ENCODE results near the gene SPP1.

Gene SPP1

DNA sequence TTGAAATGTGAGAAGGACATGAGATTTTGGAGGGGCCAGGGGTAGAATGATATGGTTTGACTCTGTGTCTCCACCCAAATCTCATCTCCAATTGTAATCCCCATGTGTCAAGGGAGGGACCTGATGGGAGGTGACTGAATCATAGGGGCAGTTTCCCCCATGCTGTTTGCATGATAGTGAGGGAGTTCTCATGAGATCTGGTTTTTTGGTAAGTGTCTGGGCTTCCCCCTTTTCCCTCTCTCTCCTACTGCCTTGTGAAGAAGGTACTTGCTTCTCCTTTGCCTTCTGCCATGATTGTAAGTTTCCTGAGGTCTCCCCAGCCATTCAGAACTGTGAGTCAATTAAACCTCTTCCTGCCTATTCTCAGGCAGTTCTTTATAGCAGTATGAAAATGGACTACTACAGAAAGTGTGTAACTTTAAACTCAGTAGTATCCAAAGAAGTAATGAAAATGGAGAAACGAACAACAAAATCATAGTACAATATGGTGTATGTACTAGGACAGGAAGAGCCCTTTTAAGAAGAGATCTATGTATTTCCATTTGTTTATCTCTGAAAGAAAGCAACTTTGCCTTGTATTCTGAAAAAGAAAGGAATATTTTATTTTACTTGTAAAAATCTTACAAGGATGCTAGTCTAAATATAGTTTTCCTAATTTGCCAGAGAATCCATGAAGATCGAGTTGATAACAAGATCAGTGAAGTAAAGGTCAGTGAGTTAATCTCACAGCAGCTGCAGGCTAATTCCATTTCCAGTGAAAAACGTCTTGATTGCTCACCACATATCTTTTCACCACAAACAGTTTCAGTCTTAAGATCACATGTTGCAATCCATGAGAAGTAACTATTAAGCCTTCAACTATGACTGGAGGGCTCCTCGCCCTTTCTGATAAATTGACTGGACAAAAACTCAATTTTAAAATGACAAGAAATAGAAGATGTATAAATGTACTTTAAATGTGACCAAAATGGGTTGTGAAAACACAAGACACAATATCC is 52.4 kb downstream of the SPP1 start:
- no peak for TF ChIP-seq FOXP2 (optimal IDR thresholded peaks at IDR 0.05; ENCODE audit: borderline replicate concordance, extremely low read depth, extremely low read length, insufficient read depth)
- TF ChIP-seq, protein P1, sequence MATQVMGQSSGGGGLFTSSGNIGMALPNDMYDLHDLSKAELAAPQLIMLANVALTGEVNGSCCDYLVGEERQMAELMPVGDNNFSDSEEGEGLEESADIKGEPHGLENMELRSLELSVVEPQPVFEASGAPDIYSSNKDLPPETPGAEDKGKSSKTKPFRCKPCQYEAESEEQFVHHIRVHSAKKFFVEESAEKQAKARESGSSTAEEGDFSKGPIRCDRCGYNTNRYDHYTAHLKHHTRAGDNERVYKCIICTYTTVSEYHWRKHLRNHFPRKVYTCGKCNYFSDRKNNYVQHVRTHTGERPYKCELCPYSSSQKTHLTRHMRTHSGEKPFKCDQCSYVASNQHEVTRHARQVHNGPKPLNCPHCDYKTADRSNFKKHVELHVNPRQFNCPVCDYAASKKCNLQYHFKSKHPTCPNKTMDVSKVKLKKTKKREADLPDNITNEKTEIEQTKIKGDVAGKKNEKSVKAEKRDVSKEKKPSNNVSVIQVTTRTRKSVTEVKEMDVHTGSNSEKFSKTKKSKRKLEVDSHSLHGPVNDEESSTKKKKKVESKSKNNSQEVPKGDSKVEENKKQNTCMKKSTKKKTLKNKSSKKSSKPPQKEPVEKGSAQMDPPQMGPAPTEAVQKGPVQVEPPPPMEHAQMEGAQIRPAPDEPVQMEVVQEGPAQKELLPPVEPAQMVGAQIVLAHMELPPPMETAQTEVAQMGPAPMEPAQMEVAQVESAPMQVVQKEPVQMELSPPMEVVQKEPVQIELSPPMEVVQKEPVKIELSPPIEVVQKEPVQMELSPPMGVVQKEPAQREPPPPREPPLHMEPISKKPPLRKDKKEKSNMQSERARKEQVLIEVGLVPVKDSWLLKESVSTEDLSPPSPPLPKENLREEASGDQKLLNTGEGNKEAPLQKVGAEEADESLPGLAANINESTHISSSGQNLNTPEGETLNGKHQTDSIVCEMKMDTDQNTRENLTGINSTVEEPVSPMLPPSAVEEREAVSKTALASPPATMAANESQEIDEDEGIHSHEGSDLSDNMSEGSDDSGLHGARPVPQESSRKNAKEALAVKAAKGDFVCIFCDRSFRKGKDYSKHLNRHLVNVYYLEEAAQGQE (IDR thresholded peaks at IDR 0.05; ENCODE audit: insufficient read depth in 1 of 2, low read depth in 2 of 2, low read length in 2 of 2) = no peak
- TF ChIP-seq POLR2AphosphoS5 (IDR thresholded peaks at IDR 0.05; ENCODE audit: low read depth, low read length) = no peak
- no peak for TF ChIP-seq TAF1 (IDR thresholded peaks at IDR 0.05; ENCODE audit: borderline replicate concordance, insufficient read depth, low read length)
- no peak for TF ChIP-seq SIN3A (IDR thresholded peaks at IDR 0.05; ENCODE audit: borderline replicate concordance, insufficient read depth, low read length)

DNA sequence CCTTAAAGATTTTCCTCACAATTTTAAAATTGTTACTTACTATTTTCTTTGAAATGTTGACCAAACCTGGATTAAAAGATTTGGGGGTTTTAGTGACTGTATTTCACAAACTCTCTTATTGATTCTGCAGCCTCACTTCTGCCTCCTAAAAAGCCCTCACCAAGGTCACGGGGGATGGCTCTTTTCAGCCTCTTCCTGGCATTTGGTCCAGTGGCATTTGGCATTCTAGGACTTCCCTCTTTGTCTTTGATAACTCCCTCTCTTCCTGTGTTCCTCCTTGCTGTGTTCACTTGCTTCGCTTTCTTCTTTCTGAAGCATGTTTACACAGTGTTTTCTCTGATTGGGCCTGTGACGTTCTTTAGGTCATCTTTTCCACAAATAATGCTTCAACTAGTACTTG is 53.4 kb downstream of the SPP1 start:
- TF ChIP-seq TAF1 (IDR thresholded peaks at IDR 0.05; ENCODE audit: borderline replicate concordance, insufficient read depth, low read length) = no peak
- no peak for TF ChIP-seq POLR2AphosphoS5 (IDR thresholded peaks at IDR 0.05; ENCODE audit: low read depth, low read length)
- TF ChIP-seq, protein P1 (IDR thresholded peaks at IDR 0.05; ENCODE audit: insufficient read depth in 1 of 2, low read depth in 2 of 2, low read length in 2 of 2) = no peak
- no peak for TF ChIP-seq FOXP2 (optimal IDR thresholded peaks at IDR 0.05; ENCODE audit: borderline replicate concordance, extremely low read depth, extremely low read length, insufficient read depth)
- TF ChIP-seq SIN3A (IDR thresholded peaks at IDR 0.05; ENCODE audit: borderline replicate concordance, insufficient read depth, low read length) = no peak

DNA sequence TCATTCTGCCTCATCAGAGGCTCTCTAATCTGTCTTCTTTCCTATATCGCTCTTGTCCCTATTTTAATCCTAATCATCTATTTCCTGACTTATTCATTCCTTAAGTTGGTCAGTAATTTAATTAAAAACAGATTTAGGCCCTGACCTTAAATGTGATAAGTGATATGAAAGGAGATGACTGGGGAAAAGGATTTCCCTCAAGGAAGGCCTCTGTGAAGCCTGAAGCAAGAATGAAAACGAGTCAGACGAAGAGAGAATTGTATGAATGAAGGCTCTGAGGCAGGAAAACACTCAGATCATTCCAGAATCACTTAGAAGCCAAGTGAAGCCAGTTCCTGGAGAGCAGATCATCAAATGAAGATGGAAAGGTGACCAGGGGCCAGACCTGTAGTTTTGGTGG is 54.0 kb downstream of the SPP1 start:
- no peak for TF ChIP-seq POLR2AphosphoS5 (IDR thresholded peaks at IDR 0.05; ENCODE audit: low read depth, low read length)
- no peak for TF ChIP-seq SIN3A (IDR thresholded peaks at IDR 0.05; ENCODE audit: borderline replicate concordance, insufficient read depth, low read length)
- TF ChIP-seq, protein P1 (IDR thresholded peaks at IDR 0.05; ENCODE audit: insufficient read depth in 1 of 2, low read depth in 2 of 2, low read length in 2 of 2) = no peak
- no peak for TF ChIP-seq TAF1 (IDR thresholded peaks at IDR 0.05; ENCODE audit: borderline replicate concordance, insufficient read depth, low read length)
- no peak for TF ChIP-seq FOXP2 (optimal IDR thresholded peaks at IDR 0.05; ENCODE audit: borderline replicate concordance, extremely low read depth, extremely low read length, insufficient read depth)

DNA sequence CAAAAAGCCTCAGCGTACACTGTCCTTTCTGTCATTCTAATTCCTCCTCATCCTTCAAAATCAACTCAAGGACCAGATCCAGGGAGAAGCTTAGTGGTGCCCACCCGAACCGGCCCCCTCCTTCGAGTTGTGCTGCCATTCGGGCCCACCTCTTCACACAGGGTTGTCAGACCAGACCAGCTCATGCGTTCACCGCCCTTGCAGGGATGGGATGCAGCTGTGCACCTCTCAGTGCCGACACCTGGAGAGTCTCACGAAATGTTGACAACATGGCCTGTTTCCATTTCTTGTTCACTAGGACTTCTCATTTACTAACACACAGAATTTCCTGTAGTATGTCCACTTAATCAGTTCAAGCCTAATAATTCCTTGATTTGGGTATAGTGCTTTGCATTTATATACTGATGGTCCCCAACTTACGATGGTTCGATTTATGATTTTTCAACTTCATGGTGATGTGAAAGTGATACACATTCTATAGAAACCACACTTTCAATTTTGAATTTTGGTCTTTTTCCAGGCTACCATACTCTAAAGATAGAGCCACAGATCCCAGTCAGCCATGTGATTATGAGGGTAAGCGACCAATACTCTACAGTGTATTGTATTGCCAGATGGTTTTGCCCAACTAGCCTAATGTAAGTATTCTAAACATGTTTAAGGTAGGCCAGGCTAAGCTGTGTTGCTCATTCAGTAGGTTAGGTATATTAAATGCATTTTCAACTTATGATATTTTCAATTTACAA is 55.2 kb downstream of the SPP1 start:
- TF ChIP-seq, protein P1 (IDR thresholded peaks at IDR 0.05; ENCODE audit: insufficient read depth in 1 of 2, low read depth in 2 of 2, low read length in 2 of 2) = no peak
- TF ChIP-seq POLR2AphosphoS5 (IDR thresholded peaks at IDR 0.05; ENCODE audit: low read depth, low read length) = no peak
- TF ChIP-seq FOXP2 (optimal IDR thresholded peaks at IDR 0.05; ENCODE audit: borderline replicate concordance, extremely low read depth, extremely low read length, insufficient read depth) = no peak
- no peak for TF ChIP-seq TAF1 (IDR thresholded peaks at IDR 0.05; ENCODE audit: borderline replicate concordance, insufficient read depth, low read length)
- no peak for TF ChIP-seq SIN3A (IDR thresholded peaks at IDR 0.05; ENCODE audit: borderline replicate concordance, insufficient read depth, low read length)
